ENCODE data around the gene CARMIL1. TPM values are rescaled to one million over a fixed set of nuclear protein-coding genes. Genes with fewer than 3 reads are reported as not detected.
"Not testable (repeated sequence)": the region's sequence is repeated elsewhere in the genome, so short reads cannot be mapped to it uniquely, and the experiment has no call there.

CARMIL1 gene
- total RNA-seq, 2 experiments from 2014 or later, result 6.0 to 6.8 TPM

DNA sequence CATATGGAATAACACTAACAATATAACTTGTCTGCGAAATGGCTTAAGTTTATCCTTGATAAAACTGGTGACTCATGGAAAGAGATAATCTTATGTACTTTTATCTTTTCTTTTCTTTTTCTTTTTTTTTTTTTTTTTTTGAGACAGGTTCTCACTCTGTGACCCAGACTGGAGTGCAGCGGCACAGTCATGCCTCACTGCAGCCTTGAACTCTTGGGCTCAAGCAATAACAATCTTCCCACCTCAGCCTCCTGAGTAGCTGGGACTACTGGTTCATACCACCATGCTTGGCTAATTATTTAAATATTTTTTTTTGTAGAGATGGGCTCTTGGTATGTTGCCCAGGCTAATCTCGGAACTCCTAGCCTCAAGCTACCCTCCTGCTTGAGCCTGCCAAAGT lies 304.7 kb downstream of the CARMIL1 start:
- DNase-seq (no peak), ATAC-seq (ENCODE audit: low read depth) (no peak)
- Mint-ChIP-seq H3K4me1 (peaks cover 29% of the 10 kb centered on the region), H3K9me3 (peaks cover 4% of the 10 kb centered on the region), H3K27ac (no peak overlapping the region), H3K27me3 (no peaks in the 10 kb centered on the region), H3K4me3 (no peak overlapping the region), H3K36me3 (peaks cover 14% of the 10 kb centered on the region)
- POLR2A ChIA-PET, result no interaction called here

DNA sequence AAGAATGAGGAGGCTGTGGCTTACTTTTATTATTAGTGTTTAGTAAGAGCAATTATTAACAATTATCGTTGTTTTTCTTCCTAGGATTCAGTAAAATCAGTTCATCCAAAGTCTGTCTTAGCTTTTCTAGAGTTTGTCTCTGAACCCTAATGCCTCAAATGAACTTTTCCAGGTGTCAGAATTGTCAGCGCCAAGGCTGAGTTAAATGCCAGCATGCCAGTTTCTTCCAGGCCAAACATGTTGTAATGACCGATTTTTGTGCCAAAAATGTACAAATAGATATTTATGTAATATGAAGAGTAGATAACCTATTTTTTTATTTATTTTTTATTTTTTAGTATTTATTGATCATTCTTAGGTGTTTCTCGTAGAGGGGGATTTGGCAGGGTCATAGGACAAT lies 306.1 kb downstream of the CARMIL1 start:
- Mint-ChIP-seq H3K27me3 (no peaks in the 10 kb centered on the region), H3K4me1 (peaks cover 23% of the 10 kb centered on the region), H3K9me3 (peaks cover 4% of the 10 kb centered on the region), H3K4me3 (no peak overlapping the region), H3K36me3 (peaks cover 14% of the 10 kb centered on the region), H3K27ac (no peak overlapping the region)
- no peak for DNase-seq
- POLR2A ChIA-PET, result no interaction called here
- ATAC-seq (ENCODE audit: low read depth), result no peak

DNA sequence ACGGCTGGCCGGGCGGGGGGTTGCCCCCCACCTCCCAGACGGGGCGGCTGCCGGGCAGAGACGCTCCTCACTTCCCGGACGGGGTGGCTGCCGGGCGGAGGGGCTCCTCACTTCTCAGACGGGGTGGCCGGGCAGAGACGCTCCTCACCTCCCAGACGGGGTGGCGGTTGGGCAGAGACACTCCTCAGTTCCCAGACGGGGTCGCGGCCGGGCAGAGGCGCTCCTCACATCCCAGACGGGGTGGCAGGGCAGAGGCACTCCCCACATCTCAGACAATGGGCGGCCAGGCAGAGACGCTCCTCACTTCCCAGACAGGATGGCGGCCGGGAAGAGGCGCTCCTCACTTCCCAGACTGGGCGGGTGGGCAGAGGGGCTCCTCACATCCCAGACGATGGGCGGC lies 306.9 kb downstream of the CARMIL1 start:
- Mint-ChIP-seq H3K4me1 (peaks cover 18% of the 10 kb centered on the region), H3K36me3 (peaks cover 12% of the 10 kb centered on the region)
- DNase-seq; ATAC-seq (ENCODE audit: low read depth); H3K27me3 Mint-ChIP-seq; POLR2A ChIA-PET; H3K27ac Mint-ChIP-seq; H3K4me3 Mint-ChIP-seq; H3K9me3 Mint-ChIP-seq: not testable (repeated sequence)

DNA sequence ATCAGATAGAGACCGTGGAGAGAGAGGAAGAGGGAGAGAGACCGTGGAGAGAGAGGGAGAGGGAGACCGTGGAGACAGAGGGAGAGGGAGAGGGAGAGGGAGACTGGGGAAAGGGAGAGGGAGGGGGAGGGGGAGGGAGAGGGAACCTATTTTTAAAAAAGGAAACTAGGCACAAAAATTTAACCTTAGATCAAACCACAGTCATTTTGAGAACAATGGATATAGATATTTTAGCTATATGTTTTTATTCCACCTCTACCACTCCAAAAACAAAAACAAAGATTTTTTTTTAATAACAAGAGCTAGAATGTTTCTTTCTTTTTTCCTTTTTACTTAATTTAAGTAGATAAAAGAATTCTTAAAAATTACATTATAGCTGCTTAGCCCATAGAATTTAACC lies 307.8 kb downstream of the CARMIL1 start:
- no peak overlapping the region for H3K27ac Mint-ChIP-seq
- H3K9me3 Mint-ChIP-seq, result peaks cover 3% of the 10 kb centered on the region
- H3K4me1 Mint-ChIP-seq, result peaks cover 16% of the 10 kb centered on the region
- H3K27me3 Mint-ChIP-seq, result no peaks in the 10 kb centered on the region
- DNase-seq (no peak), ATAC-seq (ENCODE audit: low read depth) (no peak)
- H3K4me3 Mint-ChIP-seq, result no peak overlapping the region
- POLR2A ChIA-PET, result no interaction called here
- peaks cover 10% of the 10 kb centered on the region for H3K36me3 Mint-ChIP-seq

DNA sequence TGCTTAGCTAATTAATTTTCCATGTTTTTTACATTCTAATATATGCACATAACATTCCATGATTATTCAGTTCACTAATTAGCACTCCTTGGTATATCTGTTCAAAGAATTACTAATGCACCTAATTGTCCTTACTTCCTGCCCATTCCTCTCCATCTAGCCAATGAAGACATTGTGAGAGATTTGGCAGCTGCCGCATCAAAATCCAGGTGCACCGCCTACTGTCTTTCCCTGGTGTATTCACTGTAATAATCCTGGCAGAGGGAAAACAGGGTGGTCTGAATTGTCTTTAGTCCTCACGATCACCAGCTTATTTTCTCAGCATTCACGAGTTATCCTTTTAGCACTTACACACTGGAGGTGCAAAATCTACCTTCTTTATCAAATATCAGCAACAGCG lies 311.8 kb downstream of the CARMIL1 start:
- POLR2A ChIA-PET, result no interaction called here
- H3K9me3 Mint-ChIP-seq, result no peaks in the 10 kb centered on the region

DNA sequence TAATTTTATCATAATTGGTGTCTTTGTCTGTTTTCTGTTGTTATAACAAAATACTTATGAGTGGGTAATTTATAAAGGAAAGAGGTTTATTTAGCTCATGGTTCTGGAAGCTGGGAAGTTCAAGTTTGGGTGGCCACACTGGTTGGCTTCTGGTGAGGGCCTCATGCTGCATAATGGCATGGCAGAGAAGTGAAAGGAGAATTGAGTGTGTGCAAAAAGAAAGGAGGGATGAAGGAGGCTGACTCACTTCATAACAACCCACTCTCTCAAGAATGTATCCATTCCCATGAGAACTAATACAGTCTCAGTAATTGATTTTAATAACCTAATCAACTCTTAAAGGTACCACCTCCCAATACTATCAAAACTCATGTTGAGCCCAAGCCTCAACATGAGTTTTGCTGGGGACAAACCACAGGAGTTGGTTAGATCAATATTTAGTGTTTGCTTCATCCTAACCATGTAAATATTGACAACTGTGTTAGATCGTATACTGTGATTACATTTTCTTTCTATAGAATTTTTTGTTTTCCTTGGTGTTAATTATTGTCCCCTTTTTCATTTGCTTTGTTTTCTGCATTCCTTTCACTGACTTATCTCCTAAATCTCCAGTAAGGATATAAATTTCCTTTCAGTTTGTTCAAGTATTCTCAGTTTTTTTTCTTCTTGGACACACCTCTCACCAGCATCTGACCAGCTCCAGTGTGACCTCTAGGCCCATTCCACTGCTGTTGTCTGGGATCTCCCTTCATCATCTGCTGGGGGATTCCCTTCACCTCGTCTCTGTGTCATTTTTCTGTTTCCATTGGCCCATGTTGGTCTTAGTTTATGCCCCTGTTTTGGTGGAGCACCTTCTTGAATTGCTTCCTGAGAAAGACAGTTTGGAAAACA lies 318.0 kb downstream of the CARMIL1 start:
- POLR2A ChIA-PET, result no interaction called here
- ATAC-seq (ENCODE audit: low read depth) (no peak), DNase-seq (no peak)
- Mint-ChIP-seq H3K4me1 (peaks cover 2% of the 10 kb centered on the region), H3K36me3 (no peaks in the 10 kb centered on the region), H3K4me3 (no peak overlapping the region), H3K27me3 (no peaks in the 10 kb centered on the region), H3K27ac (no peak overlapping the region), H3K9me3 (no peaks in the 10 kb centered on the region)

More for the DNA sequence above, 311.8 kb downstream of the CARMIL1 start:
- ATAC-seq (ENCODE audit: low read depth), result no peak
- DNase-seq, result no peak
- Mint-ChIP-seq H3K36me3 (no peaks in the 10 kb centered on the region), H3K4me3 (no peak overlapping the region), H3K4me1 (no peaks in the 10 kb centered on the region), H3K27ac (no peak overlapping the region), H3K27me3 (no peaks in the 10 kb centered on the region)

DNA sequence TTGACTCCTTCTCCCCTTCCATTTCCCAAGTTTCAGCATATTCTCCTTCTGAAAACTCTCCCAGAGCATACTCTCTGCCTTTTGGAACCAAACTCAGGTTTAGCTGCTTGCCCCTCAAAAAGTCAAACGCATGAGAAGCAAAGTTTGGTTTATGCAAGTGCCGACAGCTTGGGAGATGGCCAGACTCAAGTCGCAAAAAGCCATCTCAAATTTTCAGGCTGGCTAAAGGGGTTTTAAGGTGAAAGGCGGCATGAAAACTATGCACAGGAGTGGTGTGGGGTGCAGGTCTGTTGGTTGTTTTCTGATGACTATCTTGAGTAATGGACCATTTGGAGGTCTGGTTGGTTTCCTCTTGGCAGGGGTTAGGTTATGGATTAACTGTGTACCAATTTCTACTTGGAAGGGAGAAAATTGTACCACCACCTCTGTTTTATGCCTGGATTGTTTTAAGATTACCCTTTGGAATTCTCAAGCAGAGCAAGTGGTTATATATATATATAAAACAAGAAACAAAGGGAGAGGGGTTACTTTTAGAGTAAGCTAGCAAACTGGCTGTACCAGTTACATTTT lies 320.4 kb downstream of the CARMIL1 start:
- Mint-ChIP-seq H3K36me3 (no peaks in the 10 kb centered on the region), H3K9me3 (no peaks in the 10 kb centered on the region), H3K27ac (no peak overlapping the region)

DNA sequence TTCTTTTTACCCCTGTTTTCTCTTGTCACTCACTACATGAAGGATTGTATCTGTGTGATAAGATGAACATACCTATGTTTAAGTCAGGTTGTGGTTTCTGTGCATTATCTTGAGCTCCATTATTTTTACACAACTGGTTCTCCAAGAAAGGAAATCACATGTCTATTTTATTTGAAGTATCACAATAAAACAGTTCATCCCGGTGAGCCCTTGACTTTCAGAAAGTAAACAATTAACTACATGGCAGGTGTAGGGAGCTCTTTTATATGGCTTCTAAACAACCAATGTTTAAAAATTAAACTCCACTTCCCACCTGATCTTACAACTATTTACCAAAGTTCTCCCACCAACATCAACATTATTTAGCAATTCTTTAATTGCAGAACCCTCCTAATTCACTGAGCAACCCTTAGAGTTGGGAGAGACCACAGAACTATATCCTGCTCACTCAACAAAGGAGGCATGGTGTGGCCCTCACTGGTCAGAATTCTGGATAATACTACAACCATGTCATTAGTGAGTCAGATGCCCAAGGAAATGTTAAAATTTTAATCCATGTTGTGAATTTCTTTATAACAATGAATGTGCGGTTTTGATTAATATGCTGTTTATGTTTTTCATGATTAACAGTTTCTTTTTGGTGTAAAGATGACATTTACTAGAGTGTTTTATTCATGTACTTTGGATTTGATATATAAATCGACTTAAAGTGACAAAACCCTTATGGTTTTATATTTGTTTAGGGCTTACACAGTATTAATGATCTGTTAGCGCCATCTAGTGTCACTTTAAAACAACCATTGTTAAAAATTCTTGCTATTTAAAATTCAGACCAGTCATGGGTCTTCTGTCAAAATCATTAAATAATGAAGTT lies 322.9 kb downstream of the CARMIL1 start:
- H3K27me3 Mint-ChIP-seq, result no peaks in the 10 kb centered on the region
- ATAC-seq (ENCODE audit: low read depth), result no peak
- POLR2A ChIA-PET, result no interaction called here

More for the DNA sequence above, 320.4 kb downstream of the CARMIL1 start:
- ATAC-seq (ENCODE audit: low read depth) (no peak), DNase-seq (no peak)
- Mint-ChIP-seq H3K4me3 (no peak overlapping the region), H3K4me1 (peaks cover 2% of the 10 kb centered on the region), H3K27me3 (no peaks in the 10 kb centered on the region)
- POLR2A ChIA-PET, result no interaction called here

DNA sequence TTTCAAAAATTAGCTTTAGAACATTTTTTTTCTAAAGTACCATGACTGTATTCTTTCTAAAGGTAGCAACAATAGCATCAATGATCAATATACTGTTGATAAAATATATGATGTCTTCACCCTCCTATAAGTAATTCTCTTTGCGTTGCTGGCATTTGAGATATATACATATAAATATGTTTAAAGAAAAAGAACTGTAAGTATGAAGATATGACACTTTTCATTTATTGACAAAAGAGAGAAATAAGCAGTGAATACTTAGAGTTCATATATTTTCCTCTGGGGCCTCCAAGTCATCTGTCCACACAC lies 323.5 kb downstream of the CARMIL1 start:
- no peak overlapping the region for H3K4me3 Mint-ChIP-seq
- DNase-seq (no peak), ATAC-seq (ENCODE audit: low read depth) (no peak)
- POLR2A ChIA-PET, result no interaction called here
- no peaks in the 10 kb centered on the region for H3K4me1 Mint-ChIP-seq
- no peaks in the 10 kb centered on the region for H3K36me3 Mint-ChIP-seq
- H3K27ac Mint-ChIP-seq, result no peak overlapping the region
- H3K9me3 Mint-ChIP-seq, result no peaks in the 10 kb centered on the region
- H3K27me3 Mint-ChIP-seq, result no peaks in the 10 kb centered on the region

More for the DNA sequence above, 322.9 kb downstream of the CARMIL1 start:
- Mint-ChIP-seq H3K4me3 (no peak overlapping the region), H3K9me3 (no peaks in the 10 kb centered on the region), H3K4me1 (peaks cover 2% of the 10 kb centered on the region), H3K27ac (no peak overlapping the region), H3K36me3 (no peaks in the 10 kb centered on the region)
- DNase-seq, result no peak

DNA sequence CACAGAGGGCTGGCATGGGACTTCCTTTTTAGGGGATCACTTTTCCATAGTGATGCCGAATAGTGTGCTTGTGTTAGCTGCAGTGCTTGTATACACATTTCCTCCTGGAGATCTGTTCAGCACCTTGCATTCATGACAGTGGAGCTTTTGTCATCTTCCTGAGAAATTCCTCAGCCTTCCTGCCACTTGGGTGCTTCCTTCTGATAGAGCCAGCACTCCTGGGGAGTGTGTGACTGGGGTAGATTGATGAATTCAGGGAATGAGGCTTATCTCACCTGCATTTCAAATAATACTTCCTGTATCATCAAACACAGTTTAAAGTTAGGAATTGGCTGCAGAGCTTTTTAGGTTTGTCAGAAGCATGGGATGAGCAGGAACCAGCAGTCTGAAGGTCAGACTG lies 324.1 kb downstream of the CARMIL1 start:
- ATAC-seq (ENCODE audit: low read depth), result no peak
- H3K9me3 Mint-ChIP-seq, result no peaks in the 10 kb centered on the region

DNA sequence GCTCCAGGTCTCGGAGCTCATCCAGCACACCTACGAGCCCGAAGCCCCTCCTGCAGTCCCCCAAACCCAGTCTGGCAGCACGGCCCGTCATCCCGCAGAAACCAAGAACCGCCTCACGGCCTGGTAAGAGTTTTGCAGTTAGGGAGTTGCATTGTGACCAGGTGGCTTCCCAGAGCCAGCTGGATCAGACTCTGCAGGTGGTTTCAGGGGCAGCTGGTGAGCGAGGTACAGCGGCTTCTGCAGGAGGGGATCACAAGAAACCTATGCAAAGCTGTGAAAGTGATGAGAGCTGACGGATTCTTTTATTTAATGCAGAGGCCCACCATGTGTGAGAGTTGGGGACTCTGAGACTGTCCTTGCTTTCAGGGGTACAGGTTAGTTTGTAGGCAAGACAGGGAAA lies 327.0 kb downstream of the CARMIL1 start:
- Mint-ChIP-seq H3K27ac (peak overlapping the region; percentile 36), H3K4me1 (no peaks in the 10 kb centered on the region), H3K27me3 (no peaks in the 10 kb centered on the region), H3K4me3 (no peak overlapping the region), H3K9me3 (no peaks in the 10 kb centered on the region), H3K36me3 (peaks cover 2% of the 10 kb centered on the region)
- no peak for DNase-seq
- no peak for ATAC-seq (ENCODE audit: low read depth)
- POLR2A ChIA-PET, result no interaction called here

More for the DNA sequence above, 324.1 kb downstream of the CARMIL1 start:
- Mint-ChIP-seq H3K4me1 (no peaks in the 10 kb centered on the region), H3K27ac (no peak overlapping the region), H3K4me3 (no peak overlapping the region), H3K27me3 (no peaks in the 10 kb centered on the region), H3K36me3 (no peaks in the 10 kb centered on the region)
- no peak for DNase-seq
- POLR2A ChIA-PET, result no interaction called here

DNA sequence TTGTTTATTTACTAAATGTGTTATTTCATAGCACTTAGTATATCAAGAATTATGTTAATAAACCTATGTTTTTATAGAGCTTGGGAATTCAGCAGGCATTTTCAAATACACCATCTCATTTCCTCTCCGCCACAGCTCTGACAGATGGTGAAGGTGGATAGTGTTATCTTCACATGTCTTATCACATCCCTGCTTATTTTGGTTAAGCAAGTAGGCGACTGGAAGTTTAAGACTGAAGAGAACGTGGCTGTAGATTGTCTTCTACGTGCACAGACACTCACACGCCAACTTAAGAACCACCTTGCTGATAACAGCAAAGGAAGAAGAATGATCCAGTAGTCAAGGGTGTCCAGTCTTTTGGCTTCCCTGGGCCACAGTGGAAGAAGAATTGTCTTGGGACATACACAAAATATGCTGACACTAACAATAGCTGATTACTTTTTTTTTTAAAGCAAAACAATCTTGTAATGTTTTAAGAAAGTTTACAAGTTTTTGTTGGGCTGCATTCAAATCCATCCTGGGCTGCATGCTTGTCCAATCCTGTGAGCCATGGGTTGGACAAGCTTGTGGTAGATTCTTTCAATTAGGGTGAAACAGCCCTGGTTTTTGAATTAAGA lies 329.5 kb downstream of the CARMIL1 start:
- Mint-ChIP-seq H3K4me3 (no peak overlapping the region), H3K27me3 (no peaks in the 10 kb centered on the region)
- no peak for ATAC-seq (ENCODE audit: low read depth)

DNA sequence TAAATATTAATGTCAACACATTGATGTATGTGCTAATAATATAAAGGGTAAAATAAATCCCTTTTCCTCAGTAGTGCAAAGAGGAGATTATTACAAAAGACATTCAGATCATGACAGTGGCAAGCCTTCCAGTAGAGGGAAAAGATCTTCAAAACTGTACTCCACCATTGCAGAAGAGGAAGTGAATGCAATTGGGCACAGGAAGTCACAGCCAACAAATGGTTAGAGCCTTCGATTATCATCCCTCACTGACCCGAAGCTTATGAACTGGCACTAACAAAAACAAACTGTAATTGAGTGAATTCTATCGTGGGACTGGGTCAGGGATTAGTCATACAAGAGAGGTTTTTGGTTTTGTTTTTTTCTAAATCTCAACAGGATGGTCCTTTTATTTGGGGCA lies 333.5 kb downstream of the CARMIL1 start:
- Mint-ChIP-seq H3K9me3 (no peaks in the 10 kb centered on the region), H3K27ac (no peak overlapping the region), H3K4me3 (no peak overlapping the region), H3K27me3 (no peaks in the 10 kb centered on the region), H3K4me1 (no peaks in the 10 kb centered on the region), H3K36me3 (peaks cover 6% of the 10 kb centered on the region)
- ATAC-seq (ENCODE audit: low read depth) (no peak), DNase-seq (no peak)
- POLR2A ChIA-PET, result interaction anchor here (0.6 kb wide), 1 partner anchor 914 kb away, joined by 3 read pairs; no protein-coding TSS in a partner anchor

More for the DNA sequence above, 329.5 kb downstream of the CARMIL1 start:
- no peaks in the 10 kb centered on the region for H3K9me3 Mint-ChIP-seq
- H3K27ac Mint-ChIP-seq, result no peak overlapping the region
- no peaks in the 10 kb centered on the region for H3K4me1 Mint-ChIP-seq
- POLR2A ChIA-PET, result no interaction called here
- DNase-seq, result no peak
- H3K36me3 Mint-ChIP-seq, result peaks cover 6% of the 10 kb centered on the region
